HL-60/S4 (cell line): ENCODE results near the gene MUCL1.

Experiments used
- in situ Hi-C: fragments of 300-500 bp; cut with MboI; formaldehyde crosslinking; loops from 2 replicates; pipeline ENCODE4 v1.14.3; 2022; ENCODE audit warnings: low sequenced_read_pairs

Gene MUCL1

GRCh38 chr12:54891717-54892478, 37.6 kb downstream of the MUCL1 start:
- in situ Hi-C loops = no loop called here
